GM18858 (cell line): ENCODE measurements around the gene CCL27.

Experiments
- ATAC-seq: cut with Tn5 transposase; IDR thresholded peaks from one replicate; pipeline ENCODE4 v1.9.1; 2021; ENCODE audit not compliant: unreplicated experiment

CCL27 gene

GRCh38 chr9:34684816-34685215 lies 22.4 kb upstream of the CCL27 start:
- ATAC-seq = no peak

GRCh38 chr9:34684145-34684544 lies 21.7 kb upstream of the CCL27 start:
- ATAC-seq = no peak

GRCh38 chr9:34675869-34676268 lies 13.4 kb upstream of the CCL27 start:
- no peak for ATAC-seq

GRCh38 chr9:34675048-34675714 lies 12.7 kb upstream of the CCL27 start:
- no peak for ATAC-seq

GRCh38 chr9:34674440-34674839 lies 12.0 kb upstream of the CCL27 start:
- ATAC-seq = no peak

GRCh38 chr9:34671307-34671706 lies 8.8 kb upstream of the CCL27 start:
- no peak for ATAC-seq

GRCh38 chr9:34669809-34670562 lies 7.5 kb upstream of the CCL27 start:
- ATAC-seq = no peak

- no peak for ATAC-seq
Measured at GRCh38 chr9:34665381-34666250, 3.2 kb upstream of the CCL27 start.

- ATAC-seq = no peak
Measured at GRCh38 chr9:34665067-34665380, 2.6 kb upstream of the CCL27 start.

- ATAC-seq = no peak
Measured at GRCh38 chr9:34664281-34665066, 2.0 kb upstream of the CCL27 start.

- ATAC-seq = no peak
Measured at GRCh38 chr9:34663303-34663605, 797 bp upstream of the CCL27 start.

- no peak for ATAC-seq
Measured at GRCh38 chr9:34659592-34660253, 2.7 kb downstream of the CCL27 start.

- ATAC-seq = no peak
Measured at GRCh38 chr9:34658461-34658860, 4.0 kb downstream of the CCL27 start.

GRCh38 chr9:34656992-34657391 lies 5.5 kb downstream of the CCL27 start:
- ATAC-seq = no peak

GRCh38 chr9:34655394-34655793 lies 7.1 kb downstream of the CCL27 start:
- ATAC-seq = no peak

- no peak for ATAC-seq
Measured at GRCh38 chr9:34654323-34655051, 8.0 kb downstream of the CCL27 start.

GRCh38 chr9:34653151-34654072 lies 9.0 kb downstream of the CCL27 start:
- ATAC-seq = no peak

GRCh38 chr9:34652602-34653000 lies 9.9 kb downstream of the CCL27 start:
- no peak for ATAC-seq
